Activated T-cell treated with anti-CD3 and anti-CD28 coated beads, Interleukin-2, amount 50 U/mL, for 24 hours (primary cell): ENCODE data around the gene PTPRJ.

Experiments
- DNase-seq: peaks from one replicate; pipeline ENCODE4 v3.0.0-alpha.2; 2020
- H3K27ac Mint-ChIP-seq: 2 replicates; pipeline ENCODE4 v1.8.0; 2020; ENCODE audit warnings: mild to moderate bottlenecking, mixed read lengths
- H3K27me3 Mint-ChIP-seq: 2 replicates; pipeline ENCODE4 v1.8.0; 2020; ENCODE audit warnings: mixed read lengths
- H3K36me3 Mint-ChIP-seq: 2 replicates; pipeline ENCODE4 v1.8.0; 2020; ENCODE audit warnings: low read depth, mixed read lengths
- H3K4me1 Mint-ChIP-seq: 2 replicates; pipeline ENCODE4 v1.8.0; 2020; ENCODE audit warnings: low read depth, mixed read lengths
- H3K4me3 Mint-ChIP-seq: 2 replicates; pipeline ENCODE4 v1.8.0; 2020; ENCODE audit warnings: mild to moderate bottlenecking, moderate library complexity, mixed read lengths
- H3K9me3 Mint-ChIP-seq: 2 replicates; pipeline ENCODE4 v1.8.0; 2020; ENCODE audit warnings: mixed read lengths

The PTPRJ gene

GRCh38 chr11:48056325-48057183, 76.2 kb downstream of the PTPRJ start:
- Mint-ChIP-seq H3K4me1 (peaks cover 87% of the 10 kb centered on the region), H3K27me3 (no peaks in the 10 kb centered on the region), H3K4me3 (peak overlapping the region; percentile 40), H3K27ac (peak overlapping the region; percentile 92), H3K9me3 (no peaks in the 10 kb centered on the region), H3K36me3 (peaks cover 14% of the 10 kb centered on the region)
- no peak for DNase-seq

- no peaks in the 10 kb centered on the region for H3K27me3 Mint-ChIP-seq
- H3K36me3 Mint-ChIP-seq: peaks cover 9% of the 10 kb centered on the region
- H3K4me1 Mint-ChIP-seq: peaks cover 80% of the 10 kb centered on the region
- DNase-seq: no peak
- H3K4me3 Mint-ChIP-seq: no peak overlapping the region
- no peaks in the 10 kb centered on the region for H3K9me3 Mint-ChIP-seq
- peak overlapping the region; percentile 76 for H3K27ac Mint-ChIP-seq
Observed at GRCh38 chr11:48058064-48058463, 77.7 kb downstream of the PTPRJ start.

- Mint-ChIP-seq H3K36me3 (peaks cover 10% of the 10 kb centered on the region), H3K27ac (peak overlapping the region; percentile 32), H3K4me3 (no peak overlapping the region), H3K9me3 (no peaks in the 10 kb centered on the region), H3K27me3 (no peaks in the 10 kb centered on the region), H3K4me1 (peaks cover 86% of the 10 kb centered on the region)
- no peak for DNase-seq
Observed at GRCh38 chr11:48058788-48059187, 78.4 kb downstream of the PTPRJ start.

- Mint-ChIP-seq H3K4me1 (peaks cover 62% of the 10 kb centered on the region), H3K4me3 (no peak overlapping the region), H3K36me3 (peaks cover 10% of the 10 kb centered on the region), H3K9me3 (no peaks in the 10 kb centered on the region), H3K27ac (peak overlapping the region; percentile 40), H3K27me3 (no peaks in the 10 kb centered on the region)
- no peak for DNase-seq
Observed at GRCh38 chr11:48062649-48063048, 82.3 kb downstream of the PTPRJ start.

- Mint-ChIP-seq H3K4me3 (no peak overlapping the region), H3K4me1 (peaks cover 57% of the 10 kb centered on the region), H3K36me3 (peaks cover 16% of the 10 kb centered on the region), H3K27me3 (no peaks in the 10 kb centered on the region), H3K9me3 (no peaks in the 10 kb centered on the region), H3K27ac (peak overlapping the region; percentile 27)
- DNase-seq: no peak
Observed at GRCh38 chr11:48063424-48063978, 83.1 kb downstream of the PTPRJ start.

- Mint-ChIP-seq H3K4me1 (peaks cover 51% of the 10 kb centered on the region), H3K27ac (peak overlapping the region; percentile 27), H3K4me3 (no peak overlapping the region), H3K9me3 (no peaks in the 10 kb centered on the region), H3K36me3 (peaks cover 22% of the 10 kb centered on the region), H3K27me3 (no peaks in the 10 kb centered on the region)
- no peak for DNase-seq
Observed at GRCh38 chr11:48064306-48064705, 83.9 kb downstream of the PTPRJ start.

- Mint-ChIP-seq H3K4me3 (no peak overlapping the region), H3K9me3 (no peaks in the 10 kb centered on the region), H3K4me1 (peaks cover 28% of the 10 kb centered on the region), H3K27me3 (no peaks in the 10 kb centered on the region), H3K36me3 (peaks cover 33% of the 10 kb centered on the region), H3K27ac (no peak overlapping the region)
- no peak for DNase-seq
Observed at GRCh38 chr11:48066881-48067800, 86.8 kb downstream of the PTPRJ start.

- Mint-ChIP-seq H3K27me3 (no peaks in the 10 kb centered on the region), H3K36me3 (peaks cover 30% of the 10 kb centered on the region), H3K27ac (no peak overlapping the region), H3K9me3 (no peaks in the 10 kb centered on the region), H3K4me3 (no peak overlapping the region), H3K4me1 (peaks cover 19% of the 10 kb centered on the region)
- DNase-seq: no peak
Observed at GRCh38 chr11:48073031-48073861, 92.9 kb downstream of the PTPRJ start.

GRCh38 chr11:48074425-48075181, 94.2 kb downstream of the PTPRJ start:
- no peak for DNase-seq
- Mint-ChIP-seq H3K27me3 (no peaks in the 10 kb centered on the region), H3K27ac (no peak overlapping the region), H3K36me3 (peaks cover 16% of the 10 kb centered on the region), H3K9me3 (no peaks in the 10 kb centered on the region), H3K4me3 (no peak overlapping the region), H3K4me1 (peaks cover 28% of the 10 kb centered on the region)

- Mint-ChIP-seq H3K4me3 (no peak overlapping the region), H3K36me3 (peaks cover 12% of the 10 kb centered on the region), H3K27ac (no peak overlapping the region), H3K27me3 (no peaks in the 10 kb centered on the region), H3K9me3 (no peaks in the 10 kb centered on the region), H3K4me1 (peaks cover 36% of the 10 kb centered on the region)
- no peak for DNase-seq
Observed at GRCh38 chr11:48075637-48076036, 95.3 kb downstream of the PTPRJ start.

GRCh38 chr11:48077251-48077650, 96.9 kb downstream of the PTPRJ start:
- peaks cover 51% of the 10 kb centered on the region for H3K4me1 Mint-ChIP-seq
- no peak overlapping the region for H3K4me3 Mint-ChIP-seq
- no peak overlapping the region for H3K27ac Mint-ChIP-seq
- peaks cover 9% of the 10 kb centered on the region for H3K36me3 Mint-ChIP-seq
- H3K9me3 Mint-ChIP-seq: no peaks in the 10 kb centered on the region
- no peak for DNase-seq
- H3K27me3 Mint-ChIP-seq: no peaks in the 10 kb centered on the region

GRCh38 chr11:48078689-48079088, 98.3 kb downstream of the PTPRJ start:
- H3K4me1 Mint-ChIP-seq: peaks cover 53% of the 10 kb centered on the region
- H3K4me3 Mint-ChIP-seq: no peak overlapping the region
- H3K27ac Mint-ChIP-seq: no peak overlapping the region
- no peaks in the 10 kb centered on the region for H3K9me3 Mint-ChIP-seq
- DNase-seq: no peak
- H3K27me3 Mint-ChIP-seq: no peaks in the 10 kb centered on the region
- H3K36me3 Mint-ChIP-seq: peaks cover 9% of the 10 kb centered on the region

GRCh38 chr11:48079596-48079995, 99.2 kb downstream of the PTPRJ start:
- H3K9me3 Mint-ChIP-seq: no peaks in the 10 kb centered on the region
- H3K4me3 Mint-ChIP-seq: no peak overlapping the region
- no peak for DNase-seq
- H3K27ac Mint-ChIP-seq: no peak overlapping the region
- H3K4me1 Mint-ChIP-seq: peaks cover 52% of the 10 kb centered on the region
- no peaks in the 10 kb centered on the region for H3K27me3 Mint-ChIP-seq
- peaks cover 15% of the 10 kb centered on the region for H3K36me3 Mint-ChIP-seq
